Endothelial cell of umbilical vein (primary cell): Measurements from ENCODE around the gene DNAI1. TPM values are rescaled to one million over a fixed set of nuclear protein-coding genes. Genes with fewer than 3 reads are reported as not detected.

Experiments used
- BruUV-seq: library from RNA; stranded (reverse); fragments of 400-500 nt; replicated peaks from 2 replicates; lab custom pipeline; 2021; lab: Mats Ljungman, UMichigan
- CTCF ChIA-PET: fragments of 300-600, 350-600 bp; sonication (Branson Sonifier 250); formaldehyde crosslinking; loops from one replicate; lab custom pipeline; 2021; ENCODE audit warnings: antibody characterized with exemption, inconsistent platforms; lab: Charles Lee
- POLR2A ChIA-PET: fragments of 300-600, 350-600 bp; sonication (Branson Sonifier 250); formaldehyde crosslinking; loops from one replicate; lab custom pipeline; 2021; ENCODE audit warnings: antibody characterized with exemption, inconsistent platforms; lab: Charles Lee
- DNase-seq: peaks from one replicate; pipeline ENCODE4 v3.0.0-alpha.2; 2011; ENCODE audit warnings: low read depth, low spot score
- FAIRE-seq: peaks from 2 replicates; lab custom pipeline; 2011; peaks lifted over from hg19 to GRCh38; lab: Jason Lieb, UNC
- H2AFZ ChIP-seq: 2 replicates; pipeline ENCODE4 v1.6.0; 2012; ENCODE audit warnings: low read depth, low read length, control low read depth, inconsistent platforms
- H3K27ac ChIP-seq: 2 replicates; pipeline ENCODE4 v1.5.1; 2011; ENCODE audit warnings: low read depth, mild to moderate bottlenecking, control low read depth, low read length, moderate library complexity; ENCODE audit not compliant: insufficient read depth
- H3K27me3 ChIP-seq, 2 experiments: 2 replicates each; pipeline versions ENCODE4 v1.6.0 to v1.6.1; 2011; ENCODE audit warnings: low read length in 2 of 2, mixed read lengths in 1 of 2; ENCODE audit not compliant: control insufficient read depth in 2 of 2, insufficient read depth in 2 of 2
- H3K36me3 ChIP-seq, 2 experiments: 2 replicates in 1 of 2; 3 replicates in 1 of 2; pipeline ENCODE4 v1.5.1; 2011; ENCODE audit warnings: low read length in 2 of 2, mild to moderate bottlenecking in 1 of 2, moderate library complexity in 1 of 2; ENCODE audit not compliant: control insufficient read depth in 2 of 2, insufficient read depth in 2 of 2; ENCODE audit errors: extremely low read depth in 1 of 2
- H3K4me1 ChIP-seq: 3 replicates; pipeline ENCODE4 v1.5.1; 2011; ENCODE audit warnings: mild to moderate bottlenecking, low read length; ENCODE audit not compliant: control insufficient read depth, insufficient read depth; ENCODE audit errors: extremely low read depth
- H3K4me2 ChIP-seq: 2 replicates; pipeline ENCODE4 v1.6.1; 2011; ENCODE audit warnings: low read length, control low read depth, mixed read lengths; ENCODE audit not compliant: insufficient read depth
- H3K4me3 ChIP-seq, 3 experiments: fragments of 200-600 bp in 1 of 3; sonication (generic), shearing (Covaris generic) in 1 of 3; replicated peaks in 1 of 3; 2 replicates each; pipeline ENCODE4 v1.5.1; 2011 to 2016; ENCODE audit warnings: control low read depth in 3 of 3, low read length in 3 of 3, mild to moderate bottlenecking in 2 of 3, inconsistent platforms in 1 of 3, low read depth in 1 of 3, moderate library complexity in 1 of 3; ENCODE audit not compliant: insufficient read depth in 1 of 3
- H3K79me2 ChIP-seq: 2 replicates; pipeline ENCODE4 v1.6.0; 2012; ENCODE audit warnings: low read length, inconsistent platforms; ENCODE audit not compliant: control insufficient read depth, insufficient read depth
- H3K9ac ChIP-seq: replicated peaks from 2 replicates; pipeline ENCODE3; 2011; ENCODE audit warnings: low read length, control low read depth; ENCODE audit not compliant: insufficient read depth; ENCODE audit errors: extremely low read depth
- H3K9me1 ChIP-seq: replicated peaks from 3 replicates; pipeline ENCODE4 v1.6.0; 2011; ENCODE audit warnings: mild to moderate bottlenecking, low read length; ENCODE audit not compliant: control insufficient read depth, insufficient read depth; ENCODE audit errors: extremely low read depth
- H3K9me3 ChIP-seq: replicated peaks from 2 replicates; pipeline ENCODE4 v1.5.1; 2012; ENCODE audit warnings: low read length, inconsistent platforms; ENCODE audit not compliant: control insufficient read depth, insufficient read depth
- H4K20me1 ChIP-seq: replicated peaks from 2 replicates; pipeline ENCODE3; 2011; ENCODE audit warnings: mild to moderate bottlenecking, low read length; ENCODE audit not compliant: control insufficient read depth, insufficient read depth; ENCODE audit errors: extremely low read depth
- EZH2 ChIP-seq: IDR thresholded peaks from 2 replicates; pipeline ENCODE4 v1.6.1; 2012; ENCODE audit warnings: borderline replicate concordance, low read depth, mild to moderate bottlenecking, moderate library complexity, low read length, inconsistent platforms; ENCODE audit not compliant: severe bottlenecking
- FOS ChIP-seq: IDR thresholded peaks from 2 replicates; pipeline ENCODE4 v1.6.1; 2011; ENCODE audit warnings: mild to moderate bottlenecking, low read length, moderate library complexity, borderline replicate concordance; ENCODE audit not compliant: insufficient read depth
- GATA2 ChIP-seq: IDR thresholded peaks from 2 replicates; pipeline ENCODE4 v1.7.0; 2011; ENCODE audit warnings: low read depth, mild to moderate bottlenecking, moderate library complexity, mixed read lengths, low read length; ENCODE audit not compliant: insufficient read length, insufficient read depth
- JUN ChIP-seq: IDR thresholded peaks from 2 replicates; pipeline ENCODE4 v1.6.1; 2011; ENCODE audit warnings: borderline replicate concordance, low read depth; ENCODE audit not compliant: insufficient read length, insufficient read depth
- MAX ChIP-seq: IDR thresholded peaks from 2 replicates; pipeline ENCODE4 v1.6.1; 2011; ENCODE audit not compliant: insufficient read depth, insufficient read length
- MYC ChIP-seq: IDR thresholded peaks from one replicate; pipeline ENCODE4 v1.6.1; 2011; ENCODE audit warnings: mild to moderate bottlenecking, low read depth, low read length
- POLR2A ChIP-seq: IDR thresholded peaks from 2 replicates; pipeline ENCODE4 v1.6.1; 2012; ENCODE audit warnings: low read depth, mild to moderate bottlenecking, control low read depth, low read length
- POLR2AphosphoS5 ChIP-seq: IDR thresholded peaks from 2 replicates; pipeline ENCODE4 v1.6.1; 2012; ENCODE audit warnings: low read depth, mild to moderate bottlenecking, control low read depth, low read length, moderate library complexity; ENCODE audit not compliant: insufficient read depth
- dilution Hi-C: fragments of 300-500 bp; cut with MboI; formaldehyde crosslinking; loops from one replicate; pipeline ENCODE4 v1.15.0; 2019; ENCODE audit warnings: low sequenced_read_pairs; ENCODE audit not compliant: extremely low pct_ligation_motif_present
- intact Hi-C: fragments of 100-400 bp; cut with micrococcal nuclease; formaldehyde crosslinking; loops from one replicate; pipeline ENCODE4 v1.10.0; 2022
- polyA plus RNA-seq, 4 experiments: library from polyadenylated mRNA; depleted of rRNA in 3 of 4; stranded (reverse) in 3 of 4; unstranded in 1 of 4; fragments of >200 nt; gene quantifications; 2 replicates each; pipeline versions ENCODE4 v1.2.1 to v1.2.3, GENCODE V29; 2011 to 2012; ENCODE audit warnings: missing spikeins in 1 of 4
- total RNA-seq: library from RNA; stranded (reverse); gene quantifications from 2 replicates; pipeline ENCODE4 v1.2.3, GENCODE V29; 2021
- TF ChIP-seq, protein P1 (sequence below), 2 donors: IDR thresholded peaks; 1 replicate in 1 of 2; 2 replicates in 1 of 2; pipeline ENCODE4 v1.5.1; 2011; ENCODE audit warnings: low read length in 2 of 2, mild to moderate bottlenecking in 2 of 2, moderate library complexity in 2 of 2, control low read depth in 1 of 2, inconsistent platforms in 1 of 2, low read depth in 1 of 2; ENCODE audit not compliant: insufficient read depth in 1 of 2; ENCODE audit errors: extremely low read depth in 1 of 2

The DNAI1 gene
- total and polyA plus RNA-seq, 2 donors (not counting 3 experiments of a cell fraction or from before 2014, with no cell fraction given): not detected

GRCh38 chr9:34475097-34475496 lies 16.5 kb downstream of the DNAI1 start:
- Histone ChIP-seq H3K9ac (no peak overlapping the region), H3K9me1 (no peaks in the 10 kb centered on the region), H3K79me2 (no peaks in the 10 kb centered on the region), H4K20me1 (no peaks in the 10 kb centered on the region), H3K36me3 (no peaks in the 10 kb centered on the region), H3K27ac (no peak overlapping the region), H3K4me3 (no peak overlapping the region), H2AFZ (no peak overlapping the region), H3K27me3 (peaks cover 17 to 24% of the 10 kb centered on the region in 2 experiments), H3K9me3 (no peaks in the 10 kb centered on the region), H3K4me1 (no peaks in the 10 kb centered on the region), H3K4me2 (no peak overlapping the region)
- TF ChIP-seq, protein P1, sequence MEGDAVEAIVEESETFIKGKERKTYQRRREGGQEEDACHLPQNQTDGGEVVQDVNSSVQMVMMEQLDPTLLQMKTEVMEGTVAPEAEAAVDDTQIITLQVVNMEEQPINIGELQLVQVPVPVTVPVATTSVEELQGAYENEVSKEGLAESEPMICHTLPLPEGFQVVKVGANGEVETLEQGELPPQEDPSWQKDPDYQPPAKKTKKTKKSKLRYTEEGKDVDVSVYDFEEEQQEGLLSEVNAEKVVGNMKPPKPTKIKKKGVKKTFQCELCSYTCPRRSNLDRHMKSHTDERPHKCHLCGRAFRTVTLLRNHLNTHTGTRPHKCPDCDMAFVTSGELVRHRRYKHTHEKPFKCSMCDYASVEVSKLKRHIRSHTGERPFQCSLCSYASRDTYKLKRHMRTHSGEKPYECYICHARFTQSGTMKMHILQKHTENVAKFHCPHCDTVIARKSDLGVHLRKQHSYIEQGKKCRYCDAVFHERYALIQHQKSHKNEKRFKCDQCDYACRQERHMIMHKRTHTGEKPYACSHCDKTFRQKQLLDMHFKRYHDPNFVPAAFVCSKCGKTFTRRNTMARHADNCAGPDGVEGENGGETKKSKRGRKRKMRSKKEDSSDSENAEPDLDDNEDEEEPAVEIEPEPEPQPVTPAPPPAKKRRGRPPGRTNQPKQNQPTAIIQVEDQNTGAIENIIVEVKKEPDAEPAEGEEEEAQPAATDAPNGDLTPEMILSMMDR (IDR thresholded peaks at IDR 0.05; ENCODE audit: extremely low read depth in 1 of 2, insufficient read depth in 1 of 2, low read depth in 1 of 2, low read length in 2 of 2): no peak
- TF ChIP-seq EZH2 (no peak), JUN (no peak), GATA2 (no peak), MYC (no peak), POLR2AphosphoS5 (no peak), POLR2A (no peak), MAX (no peak), FOS (no peak)
- intact Hi-C loops: no loop called here
- ChIA-PET POLR2A (no interaction called here), CTCF (interaction anchor here (0.8 to 1.7 kb wide), 3 partner anchors 16 to 71 kb away, joined by 3 to 4 read pairs (median 3); partner anchors contain the start of genes DNAI1 and FAM219A)
- DNase-seq: no peak
- no peak for FAIRE-seq
- BruUV-seq: no TSS peak
- dilution Hi-C loops: no loop called here
